Thoracic aorta (tissue), 2 donors: ENCODE results near the gene ANKRD65. TPM values are rescaled to one million over a fixed set of nuclear protein-coding genes. Genes with fewer than 3 reads are reported as not detected.

Source experiments
- ATAC-seq: fragments of 150-250 bp; one replicate; pipeline ENCODE4 v1.8.0; 2017; ENCODE audit warnings: low read depth; ENCODE audit not compliant: insufficient number of reproducible peaks, low FRiP score
- DNase-seq: peaks from one replicate; pipeline ENCODE4 v3.0.0-alpha.2; 2020; ENCODE audit warnings: low spot score
- H3K27ac ChIP-seq, 2 donors: fragments of 200-600 bp; sonication (generic); 1 replicate in 1 of 2; 2 replicates in 1 of 2; pipeline ENCODE4 v1.5.1; 2016; ENCODE audit warnings: mild to moderate bottlenecking in 2 of 2, moderate library complexity in 2 of 2
- H3K27me3 ChIP-seq: fragments of 200-600 bp; sonication (generic); replicated peaks from 2 replicates; pipeline ENCODE4 v1.6.0; 2016; ENCODE audit warnings: mild to moderate bottlenecking; ENCODE audit not compliant: insufficient read depth
- H3K36me3 ChIP-seq: fragments of 200-600 bp; sonication (generic); one replicate; pipeline ENCODE4 v1.5.1; 2016
- H3K4me1 ChIP-seq, 2 donors: fragments of 200-600 bp; sonication (generic); 1 replicate in 1 of 2; 2 replicates in 1 of 2; pipeline versions ENCODE4 v1.5.1 to v1.6.0; 2016; ENCODE audit warnings: low read depth in 2 of 2, mild to moderate bottlenecking in 1 of 2; ENCODE audit not compliant: control insufficient read depth in 1 of 2
- H3K4me3 ChIP-seq: fragments of 200-600 bp; sonication (generic); 2 replicates; pipeline ENCODE4 v1.5.1; 2016; ENCODE audit warnings: mild to moderate bottlenecking
- H3K9me3 ChIP-seq: fragments of 200-600 bp; sonication (generic); 2 replicates; pipeline ENCODE4 v1.5.1; 2016
- total RNA-seq, 2 donors: library from RNA; depleted of rRNA; stranded (reverse); fragments of >200 nt; gene quantifications; one replicate each; pipeline versions ENCODE4 v1.1.0 to v1.2.3, GENCODE V29; 2016
- TF ChIP-seq, protein P1 (sequence below): fragments of 200-600 bp; sonication (generic); IDR thresholded peaks from one replicate; pipeline ENCODE4 v1.5.1; 2019; ENCODE audit warnings: antibody characterized with exemption

ANKRD65 gene
- total RNA-seq, 2 donors from 2014 or later = 0.68 TPM; not detected in 1

DNA sequence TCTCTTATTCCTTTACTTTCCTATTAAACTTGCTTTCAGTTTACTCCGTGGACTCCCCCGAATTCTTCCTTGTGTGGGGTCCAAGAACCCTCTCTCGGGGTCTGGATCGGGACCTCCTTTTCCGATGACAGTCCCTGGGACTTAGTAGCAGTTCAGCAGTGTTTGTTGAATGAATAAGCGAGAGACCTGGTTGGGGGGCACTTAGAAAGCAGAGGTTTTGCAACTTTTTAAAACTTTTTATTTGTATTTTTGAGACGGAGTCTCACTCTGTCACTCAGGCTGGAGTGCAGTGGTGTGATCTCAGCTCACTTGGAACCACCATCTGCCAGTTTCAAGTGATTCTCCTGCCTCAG lies 2.1 kb upstream of the ANKRD65 start:
- TF ChIP-seq, protein P1, sequence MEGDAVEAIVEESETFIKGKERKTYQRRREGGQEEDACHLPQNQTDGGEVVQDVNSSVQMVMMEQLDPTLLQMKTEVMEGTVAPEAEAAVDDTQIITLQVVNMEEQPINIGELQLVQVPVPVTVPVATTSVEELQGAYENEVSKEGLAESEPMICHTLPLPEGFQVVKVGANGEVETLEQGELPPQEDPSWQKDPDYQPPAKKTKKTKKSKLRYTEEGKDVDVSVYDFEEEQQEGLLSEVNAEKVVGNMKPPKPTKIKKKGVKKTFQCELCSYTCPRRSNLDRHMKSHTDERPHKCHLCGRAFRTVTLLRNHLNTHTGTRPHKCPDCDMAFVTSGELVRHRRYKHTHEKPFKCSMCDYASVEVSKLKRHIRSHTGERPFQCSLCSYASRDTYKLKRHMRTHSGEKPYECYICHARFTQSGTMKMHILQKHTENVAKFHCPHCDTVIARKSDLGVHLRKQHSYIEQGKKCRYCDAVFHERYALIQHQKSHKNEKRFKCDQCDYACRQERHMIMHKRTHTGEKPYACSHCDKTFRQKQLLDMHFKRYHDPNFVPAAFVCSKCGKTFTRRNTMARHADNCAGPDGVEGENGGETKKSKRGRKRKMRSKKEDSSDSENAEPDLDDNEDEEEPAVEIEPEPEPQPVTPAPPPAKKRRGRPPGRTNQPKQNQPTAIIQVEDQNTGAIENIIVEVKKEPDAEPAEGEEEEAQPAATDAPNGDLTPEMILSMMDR = no peak
- H3K27me3 ChIP-seq = no peaks in the 10 kb centered on the region
- ATAC-seq = no peak
- H3K4me3 ChIP-seq = no peak overlapping the region
- H3K27ac ChIP-seq = no peak overlapping the region
- H3K4me1 ChIP-seq = peaks cover 0 to 3% of the 10 kb centered on the region in 2 donors
- no peaks in the 10 kb centered on the region for H3K9me3 ChIP-seq
- no peak for DNase-seq
- no peaks in the 10 kb centered on the region for H3K36me3 ChIP-seq

DNA sequence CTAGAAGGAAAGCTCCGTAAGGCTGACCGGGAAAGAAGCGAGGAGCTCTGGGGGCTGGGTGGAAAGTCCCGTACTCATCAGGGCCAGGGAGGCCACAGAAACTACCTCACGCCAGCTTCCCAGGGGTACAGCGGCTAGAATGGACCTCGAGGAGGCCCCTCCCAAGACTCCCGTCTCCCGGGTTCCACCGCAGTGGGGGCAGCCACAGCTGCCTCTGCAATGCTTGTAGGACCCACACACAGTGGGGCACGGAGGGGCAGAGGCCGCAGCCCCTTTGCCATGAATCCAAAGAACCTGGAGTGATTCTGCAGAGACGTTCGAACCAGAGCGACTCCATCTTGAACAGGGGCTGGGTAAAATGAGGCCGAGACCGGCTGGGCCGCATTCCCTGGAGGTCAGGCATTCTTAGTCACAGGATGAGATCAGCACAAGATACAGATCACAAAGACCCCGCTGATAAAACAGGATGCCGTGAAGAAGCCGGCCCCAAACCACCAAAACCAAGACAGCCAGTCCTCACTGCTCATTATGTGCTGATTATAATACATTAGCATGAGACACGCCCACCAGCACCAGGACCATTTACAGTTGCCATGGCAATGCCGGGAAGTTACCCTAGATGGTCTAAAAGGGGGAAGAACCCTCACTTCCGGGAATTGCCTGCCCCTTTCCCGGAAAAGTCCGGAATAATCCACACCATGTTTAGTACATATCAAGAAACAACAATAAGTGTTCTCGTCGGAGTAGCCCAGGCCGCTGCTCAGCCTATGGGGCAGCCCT lies 1.6 kb upstream of the ANKRD65 start:
- Histone ChIP-seq H3K27ac (no peak overlapping the region), H3K9me3 (no peaks in the 10 kb centered on the region), H3K4me1 (peaks cover 0 to 3% of the 10 kb centered on the region in 2 donors), H3K4me3 (no peak overlapping the region), H3K27me3 (no peaks in the 10 kb centered on the region), H3K36me3 (no peaks in the 10 kb centered on the region)
- ATAC-seq (no peak), DNase-seq (no peak)
- TF ChIP-seq, protein P1 = no peak

DNA sequence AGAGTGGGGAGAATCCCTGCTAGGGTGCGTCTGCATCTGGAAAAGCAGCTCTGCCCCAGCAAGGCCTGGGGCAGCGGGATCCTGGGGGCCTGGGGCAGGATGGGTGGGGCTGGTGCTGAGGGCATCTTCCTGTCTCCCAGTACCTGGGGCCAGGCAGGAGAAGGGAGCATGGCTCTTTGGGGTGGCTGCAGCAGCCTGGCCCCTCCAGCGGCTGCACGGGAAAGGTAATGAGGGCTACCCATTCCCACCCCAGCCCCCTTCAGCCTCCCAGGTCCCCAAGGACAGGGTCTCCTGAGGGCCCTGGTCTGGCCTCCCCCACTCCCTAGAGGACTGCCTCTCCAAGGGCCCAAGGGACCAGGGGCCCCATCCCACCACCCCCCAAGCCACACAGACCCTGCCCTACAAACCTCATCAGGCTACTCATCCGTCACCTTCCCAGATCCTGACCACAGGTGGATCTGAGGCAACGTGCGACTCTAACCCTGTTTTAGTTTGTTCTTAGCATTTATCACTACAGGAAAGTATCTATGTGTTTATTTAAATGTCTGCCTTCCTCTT lies 910 bp upstream of the ANKRD65 start:
- no peaks in the 10 kb centered on the region for H3K27me3 ChIP-seq
- no peak overlapping the region for H3K27ac ChIP-seq
- H3K4me3 ChIP-seq = no peak overlapping the region
- ATAC-seq (no peak), DNase-seq (no peak)
- no peaks in the 10 kb centered on the region for H3K9me3 ChIP-seq
- TF ChIP-seq, protein P1 = no peak
- no peaks in the 10 kb centered on the region for H3K36me3 ChIP-seq
- no peaks in the 10 kb centered on the region for H3K4me1 ChIP-seq

DNA sequence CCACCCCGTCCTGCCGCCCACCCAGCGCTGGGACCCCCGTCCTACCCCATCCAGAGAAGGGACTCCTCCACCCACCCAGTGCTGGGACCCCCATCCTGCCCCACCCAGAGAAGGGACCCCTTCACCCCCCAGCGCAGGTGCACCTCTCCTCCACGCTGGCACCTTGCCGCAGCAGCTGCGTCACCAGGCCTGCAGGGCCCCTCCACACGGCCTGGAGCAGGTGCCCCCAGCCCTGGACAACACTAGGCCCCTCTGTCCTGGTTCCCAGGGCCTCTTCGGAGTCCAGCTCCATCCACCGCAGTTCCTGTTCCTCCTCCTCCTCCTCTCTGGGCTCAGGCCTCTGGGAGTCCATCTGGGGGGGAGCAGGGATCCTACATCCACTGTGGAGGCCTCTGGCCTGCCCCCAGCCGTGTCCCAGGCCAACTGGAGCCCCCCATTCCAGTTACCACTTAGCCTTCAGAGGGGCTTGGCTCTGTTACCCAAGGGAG lies 378 bp downstream of the ANKRD65 start:
- TF ChIP-seq, protein P1 = no peak
- DNase-seq (no peak), ATAC-seq (no peak)

DNA sequence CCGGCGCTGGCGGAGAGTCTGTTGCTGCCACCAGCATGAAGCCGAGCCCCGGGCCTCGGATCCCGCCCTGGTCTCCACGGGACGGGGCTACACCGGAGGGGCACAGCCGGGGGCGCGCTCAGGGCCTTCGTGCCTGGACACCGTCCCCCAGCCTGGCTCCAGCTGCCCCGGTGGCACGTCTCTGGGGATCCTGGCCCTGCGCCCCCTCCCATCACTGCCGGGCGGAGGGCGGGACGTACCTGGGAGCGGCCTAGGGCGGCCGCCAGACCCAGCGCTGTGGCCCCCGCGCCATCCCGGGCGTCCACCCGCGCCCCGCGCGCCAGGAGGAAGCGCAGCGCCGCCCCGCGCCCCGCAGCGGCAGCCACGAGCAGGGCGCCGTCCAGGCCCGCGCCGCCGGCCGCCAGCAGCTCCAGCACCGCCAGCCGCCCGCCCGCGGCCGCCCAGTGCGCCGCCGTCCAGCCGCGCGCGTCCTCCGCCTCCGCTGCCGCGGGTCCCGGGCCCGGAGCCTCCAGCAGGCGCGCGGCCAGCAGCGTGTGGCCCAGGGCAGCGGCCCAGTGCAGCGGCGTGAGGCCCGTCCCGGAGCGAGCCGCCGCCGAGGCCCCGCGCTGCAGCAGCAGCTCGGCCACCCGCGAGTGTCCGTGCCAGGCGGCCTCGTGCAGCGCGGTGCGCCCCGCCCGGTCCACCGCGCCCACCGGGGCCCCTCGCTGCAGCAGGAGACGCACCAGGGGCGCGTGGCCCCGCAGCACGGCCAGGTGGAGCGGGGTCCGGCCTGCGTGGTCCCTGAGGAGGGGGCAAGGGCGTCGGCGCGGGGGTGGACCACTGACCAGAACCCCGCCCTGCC lies 1.0 kb downstream of the ANKRD65 start:
- Histone ChIP-seq H3K27ac (no peak overlapping the region), H3K4me3 (no peak overlapping the region), H3K4me1 (no peaks in the 10 kb centered on the region), H3K36me3 (no peaks in the 10 kb centered on the region), H3K9me3 (no peaks in the 10 kb centered on the region), H3K27me3 (no peaks in the 10 kb centered on the region)
- DNase-seq (no peak), ATAC-seq (no peak)
- TF ChIP-seq, protein P1 = no peak

More for the DNA sequence above, 378 bp downstream of the ANKRD65 start:
- Histone ChIP-seq H3K4me1 (no peaks in the 10 kb centered on the region), H3K27ac (no peak overlapping the region), H3K9me3 (no peaks in the 10 kb centered on the region), H3K36me3 (no peaks in the 10 kb centered on the region), H3K27me3 (no peaks in the 10 kb centered on the region), H3K4me3 (no peak overlapping the region)
